Gastrocnemius medialis (tissue), 4 donors: Measurements from ENCODE around the gene PGA3. TPM values are rescaled to one million over a fixed set of nuclear protein-coding genes. Genes with fewer than 3 reads are reported as not detected.

Experiments used
- ATAC-seq, 2 donors: fragments of 150-250 bp; one replicate each; pipeline ENCODE4 v1.9.1; 2016
- DNase-seq, 2 donors: peaks; one replicate each; pipeline ENCODE4 v3.0.0-alpha.2; 2019
- H3K27ac ChIP-seq, 4 donors: fragments of 200-600 bp; sonication (generic); 1 replicate in 1 of 4; 2 replicates in 3 of 4; pipeline ENCODE4 v1.5.1; 2016 to 2018; ENCODE audit warnings: mild to moderate bottlenecking in 2 of 4, moderate library complexity in 1 of 4
- H3K27me3 ChIP-seq, 3 donors: fragments of 200-600 bp; sonication (generic) in 2 of 3; 1 replicate in 1 of 3; 2 replicates in 2 of 3; pipeline versions ENCODE4 v1.5.1 to v1.6.0; 2016 to 2019; ENCODE audit warnings: mild to moderate bottlenecking in 1 of 3, moderate library complexity in 1 of 3
- H3K36me3 ChIP-seq, 2 donors: fragments of 200-600 bp; sonication (generic) in 1 of 2; one replicate each; pipeline ENCODE4 v1.5.1; 2017 to 2018
- H3K4me1 ChIP-seq, 2 donors: fragments of 200-600 bp; sonication (generic) in 1 of 2; one replicate each; pipeline ENCODE4 v1.5.1; 2016 to 2017; ENCODE audit warnings: mild to moderate bottlenecking in 2 of 2
- H3K4me3 ChIP-seq, 4 donors: fragments of 200-600 bp; sonication (generic) in 3 of 4; 1 replicate in 1 of 4; 2 replicates in 3 of 4; pipeline ENCODE4 v1.5.1; 2016 to 2019; ENCODE audit warnings: mild to moderate bottlenecking in 2 of 4
- H3K9me3 ChIP-seq, 3 donors: fragments of 200-600 bp; sonication (generic) in 2 of 3; 1 replicate in 1 of 3; 2 replicates in 2 of 3; pipeline ENCODE4 v1.5.1; 2016 to 2019
- POLR2A ChIP-seq, 2 donors: fragments of 450-650 bp; IDR thresholded peaks; one replicate each; pipeline ENCODE4 v1.6.1; 2017; ENCODE audit warnings: antibody characterized with exemption in 2 of 2, mild to moderate bottlenecking in 2 of 2, moderate library complexity in 2 of 2
- in situ Hi-C, 4 donors: fragments of 200-750 bp; cut with MboI; loops; one replicate each; pipeline versions ENCODE4 v1.15.0 to v1.8.0; 2017; ENCODE audit warnings: low sequenced_read_pairs in 4 of 4
- intact Hi-C: fragments of 100-400 bp; cut with DNase I; formaldehyde crosslinking; loops from one replicate; pipeline ENCODE4 v1.15.1; 2023; ENCODE audit warnings: low total_unique reads
- total RNA-seq, 4 donors: library from RNA; depleted of rRNA; stranded (reverse); fragments of >200 nt; gene quantifications; one replicate each; pipeline versions ENCODE4 v1.1.0 to v1.2.3, GENCODE V29; 2016
- TF ChIP-seq, protein P1 (sequence below), 5 experiments: fragments of 450-650 bp in 3 of 5; fragments of 200-600 bp in 2 of 5; sonication (generic) in 2 of 5; IDR thresholded peaks in 4 of 5; conservative IDR thresholded peaks in 1 of 5; 1 replicate in 4 of 5; 2 replicates in 1 of 5; pipeline ENCODE4 v1.5.1; 2016 to 2019; ENCODE audit warnings: antibody characterized with exemption in 5 of 5, mild to moderate bottlenecking in 3 of 5, moderate library complexity in 3 of 5

Gene PGA3
- total RNA-seq, 4 donors from 2014 or later = not detected

GRCh38 chr11:61256710-61257482 is 53.6 kb downstream of the PGA3 start:
- H3K36me3 ChIP-seq = no peaks in the 10 kb centered on the region
- TF ChIP-seq, protein P1, sequence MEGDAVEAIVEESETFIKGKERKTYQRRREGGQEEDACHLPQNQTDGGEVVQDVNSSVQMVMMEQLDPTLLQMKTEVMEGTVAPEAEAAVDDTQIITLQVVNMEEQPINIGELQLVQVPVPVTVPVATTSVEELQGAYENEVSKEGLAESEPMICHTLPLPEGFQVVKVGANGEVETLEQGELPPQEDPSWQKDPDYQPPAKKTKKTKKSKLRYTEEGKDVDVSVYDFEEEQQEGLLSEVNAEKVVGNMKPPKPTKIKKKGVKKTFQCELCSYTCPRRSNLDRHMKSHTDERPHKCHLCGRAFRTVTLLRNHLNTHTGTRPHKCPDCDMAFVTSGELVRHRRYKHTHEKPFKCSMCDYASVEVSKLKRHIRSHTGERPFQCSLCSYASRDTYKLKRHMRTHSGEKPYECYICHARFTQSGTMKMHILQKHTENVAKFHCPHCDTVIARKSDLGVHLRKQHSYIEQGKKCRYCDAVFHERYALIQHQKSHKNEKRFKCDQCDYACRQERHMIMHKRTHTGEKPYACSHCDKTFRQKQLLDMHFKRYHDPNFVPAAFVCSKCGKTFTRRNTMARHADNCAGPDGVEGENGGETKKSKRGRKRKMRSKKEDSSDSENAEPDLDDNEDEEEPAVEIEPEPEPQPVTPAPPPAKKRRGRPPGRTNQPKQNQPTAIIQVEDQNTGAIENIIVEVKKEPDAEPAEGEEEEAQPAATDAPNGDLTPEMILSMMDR (IDR thresholded peaks at IDR 0.05 in 4 of 5, conservative IDR thresholded peaks at IDR 0.05 in 1 of 5) = no peak
- TF ChIP-seq POLR2A (IDR thresholded peaks at IDR 0.05) = no peak
- in situ Hi-C loops = no loop called here
- DNase-seq (no peak), ATAC-seq (no peak)
- intact Hi-C loops = no loop called here
- H3K9me3 ChIP-seq = no peaks in the 10 kb centered on the region
- no peak overlapping the region for H3K4me3 ChIP-seq
- H3K27me3 ChIP-seq = no peaks in the 10 kb centered on the region
- no peak overlapping the region for H3K27ac ChIP-seq
- no peaks in the 10 kb centered on the region for H3K4me1 ChIP-seq

DNA sequence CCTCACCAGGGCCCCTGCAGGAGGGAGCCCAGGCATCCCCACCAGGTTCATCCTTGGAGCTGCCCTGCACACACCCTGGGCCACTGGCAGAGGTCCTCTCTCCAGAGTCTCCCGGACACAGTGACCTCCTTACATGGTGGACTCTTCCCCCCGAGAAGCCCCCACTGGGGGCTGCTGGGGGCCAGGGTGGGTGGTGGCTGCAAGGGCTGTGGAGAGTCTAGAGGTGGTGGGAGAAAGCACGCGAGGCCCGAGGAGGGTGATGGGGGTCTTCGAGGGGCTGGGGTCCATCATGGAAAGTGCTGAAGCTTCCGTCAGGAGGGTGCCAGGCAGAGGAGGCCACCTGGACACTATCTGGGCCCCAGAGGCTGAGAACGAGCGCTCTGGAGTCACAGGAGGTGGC is 55.2 kb downstream of the PGA3 start:
- ATAC-seq = no peak
- Histone ChIP-seq H3K27ac (no peak overlapping the region), H3K27me3 (no peaks in the 10 kb centered on the region), H3K36me3 (no peaks in the 10 kb centered on the region), H3K9me3 (no peaks in the 10 kb centered on the region), H3K4me1 (no peaks in the 10 kb centered on the region), H3K4me3 (no peak overlapping the region)
- TF ChIP-seq, protein P1 (IDR thresholded peaks at IDR 0.05 in 4 of 5, conservative IDR thresholded peaks at IDR 0.05 in 1 of 5) = no peak
- no peak for TF ChIP-seq POLR2A (IDR thresholded peaks at IDR 0.05)
- in situ Hi-C loops = no loop called here
- DNase-seq = no peak
- intact Hi-C loops = no loop called here

DNA sequence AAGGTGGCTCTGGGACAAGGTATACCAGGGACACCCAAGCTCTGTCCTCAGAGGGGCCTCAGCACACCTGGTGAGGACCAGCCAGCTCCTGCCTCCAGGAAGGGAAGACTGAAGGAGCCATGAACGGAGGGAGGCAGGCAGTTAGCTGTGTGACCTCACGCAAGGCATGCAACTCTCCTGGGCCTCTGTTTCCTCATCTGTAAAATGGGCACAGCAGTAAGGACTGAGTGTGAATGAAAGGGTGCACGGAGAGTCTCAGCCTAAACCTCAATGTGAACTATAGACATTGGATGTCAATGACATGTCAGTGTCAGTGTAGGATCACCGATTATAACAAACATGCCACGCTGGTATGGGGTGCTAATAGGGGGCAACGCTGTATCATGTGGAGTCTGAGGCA is 56.0 kb downstream of the PGA3 start:
- intact Hi-C loops = no loop called here
- TF ChIP-seq POLR2A (IDR thresholded peaks at IDR 0.05) = no peak
- TF ChIP-seq, protein P1 (IDR thresholded peaks at IDR 0.05 in 4 of 5, conservative IDR thresholded peaks at IDR 0.05 in 1 of 5) = no peak

More for the DNA sequence above, 56.0 kb downstream of the PGA3 start:
- H3K9me3 ChIP-seq = no peaks in the 10 kb centered on the region
- ATAC-seq (no peak), DNase-seq (no peak)
- H3K27me3 ChIP-seq = no peaks in the 10 kb centered on the region
- in situ Hi-C loops = no loop called here
- no peaks in the 10 kb centered on the region for H3K36me3 ChIP-seq
- H3K4me3 ChIP-seq = no peak overlapping the region
- no peak overlapping the region for H3K27ac ChIP-seq
- H3K4me1 ChIP-seq = no peaks in the 10 kb centered on the region

Other genes starting within 250 kb of the PGA3 start
- under 1 TPM in 2 of 4 donors, not detected in 2; 0.16 to 0.25 TPM for gene CD6, start 231.8 kb upstream of the PGA3 start, total RNA-seq
- under 1 TPM in 2 of 4 donors, not detected in 2; 0.46 to 0.53 TPM for gene CD5, start 101.0 kb upstream of the PGA3 start, total RNA-seq
- gene VPS37C, start 42.1 kb upstream of the PGA3 start, total RNA-seq = 10 to 100 TPM; 17.7 to 27.1 (median 23.5) TPM
- 1 to 10 TPM in 2 of 4 donors, not detected in 2; 1.6 to 1.9 TPM for gene PGA4, start 18.8 kb downstream of the PGA3 start, total RNA-seq
- not detected for gene PGA5, start 37.7 kb downstream of the PGA3 start, total RNA-seq
- gene VWCE, start 91.8 kb downstream of the PGA3 start, total RNA-seq = 1 to 10 TPM in 1 of 4 donors, under 1 TPM in 3; 0.31 to 1.5 (median 0.67) TPM
- gene DDB1, start 129.6 kb downstream of the PGA3 start, total RNA-seq = 100 to 1,000 TPM; 175 to 215 (median 189) TPM
- gene TKFC, start 129.7 kb downstream of the PGA3 start, total RNA-seq = 10 to 100 TPM in 3 of 4 donors, 1 to 10 TPM in 1; 6.7 to 14.8 (median 11.8) TPM
- 10 to 100 TPM; 23.7 to 56.6 (median 26.4) TPM for gene CYB561A3, start 158.4 kb downstream of the PGA3 start, total RNA-seq
- 10 to 100 TPM in 3 of 4 donors, 1 to 10 TPM in 1; 9.4 to 18.4 (median 13.9) TPM for gene TMEM138, start 158.9 kb downstream of the PGA3 start, total RNA-seq
- 1 to 10 TPM; 2.6 to 8.5 (median 5.2) TPM for gene TMEM216, start 189.1 kb downstream of the PGA3 start, total RNA-seq
- gene CPSF7, start 226.5 kb downstream of the PGA3 start, total RNA-seq = 100 to 1,000 TPM in 1 of 4 donors, 10 to 100 TPM in 3; 38.9 to 180 (median 42.5) TPM
- 10 to 100 TPM; 32.1 to 84.4 (median 53.8) TPM for gene SDHAF2, start 226.6 kb downstream of the PGA3 start, total RNA-seq